Raji (cell line): ENCODE results near the gene ST3GAL3.

Experiments
- POLR2A ChIP-seq: IDR thresholded peaks from 2 replicates; pipeline ENCODE4 v1.6.1; 2011; ENCODE audit warnings: low read depth, low read length, control low read depth; ENCODE audit not compliant: insufficient read depth

The ST3GAL3 gene, protein sequence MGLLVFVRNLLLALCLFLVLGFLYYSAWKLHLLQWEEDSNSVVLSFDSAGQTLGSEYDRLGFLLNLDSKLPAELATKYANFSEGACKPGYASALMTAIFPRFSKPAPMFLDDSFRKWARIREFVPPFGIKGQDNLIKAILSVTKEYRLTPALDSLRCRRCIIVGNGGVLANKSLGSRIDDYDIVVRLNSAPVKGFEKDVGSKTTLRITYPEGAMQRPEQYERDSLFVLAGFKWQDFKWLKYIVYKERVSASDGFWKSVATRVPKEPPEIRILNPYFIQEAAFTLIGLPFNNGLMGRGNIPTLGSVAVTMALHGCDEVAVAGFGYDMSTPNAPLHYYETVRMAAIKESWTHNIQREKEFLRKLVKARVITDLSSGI

DNA sequence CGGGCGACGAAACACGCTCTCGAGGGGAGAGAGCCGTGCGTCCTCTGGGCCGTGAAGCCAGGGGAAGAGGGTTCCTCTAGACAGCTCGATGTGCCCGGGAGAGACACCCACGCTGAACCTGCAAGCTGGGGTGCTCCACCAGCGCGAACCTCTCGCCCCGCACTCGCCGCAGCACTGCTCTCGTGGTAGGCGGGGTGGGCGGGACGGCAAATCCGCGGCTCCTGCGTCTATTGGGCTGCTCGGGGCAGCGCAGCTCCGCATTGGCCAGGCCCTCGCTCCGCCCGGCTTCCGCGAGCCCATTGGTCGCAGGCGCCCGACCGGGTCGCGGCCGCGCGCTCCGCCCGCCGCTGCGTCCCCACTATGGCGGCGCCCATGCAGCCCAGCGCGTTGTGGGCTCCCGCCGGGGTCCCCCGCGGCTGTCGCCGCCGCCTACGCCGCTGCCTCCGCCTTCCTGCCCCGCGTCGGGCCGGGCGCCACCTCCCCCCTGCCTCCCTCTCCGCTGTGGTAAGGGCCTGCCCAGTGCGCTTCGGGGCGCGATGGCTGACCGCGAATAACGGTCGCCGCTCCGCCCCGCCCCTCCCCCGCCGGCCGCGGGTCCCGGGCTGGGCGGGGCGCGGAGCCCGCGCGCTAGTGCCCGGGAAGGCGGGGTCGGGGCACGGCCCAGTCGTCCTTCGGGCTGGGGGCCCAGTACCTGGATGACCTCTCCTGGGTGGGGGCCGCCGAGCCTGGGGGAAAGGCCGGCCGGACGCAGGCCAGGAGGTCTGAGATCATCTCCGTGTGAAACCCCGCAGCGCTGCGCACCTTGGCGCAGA is at the start of gene ST3GAL3:
TSS of gene ST3GAL3 (plus strand) at position 347 of the 812 bp plus-strand sequence. CDS start 28,727 bp downstream, outside the sequence.
- TF ChIP-seq POLR2A = peak; percentile 100

DNA sequence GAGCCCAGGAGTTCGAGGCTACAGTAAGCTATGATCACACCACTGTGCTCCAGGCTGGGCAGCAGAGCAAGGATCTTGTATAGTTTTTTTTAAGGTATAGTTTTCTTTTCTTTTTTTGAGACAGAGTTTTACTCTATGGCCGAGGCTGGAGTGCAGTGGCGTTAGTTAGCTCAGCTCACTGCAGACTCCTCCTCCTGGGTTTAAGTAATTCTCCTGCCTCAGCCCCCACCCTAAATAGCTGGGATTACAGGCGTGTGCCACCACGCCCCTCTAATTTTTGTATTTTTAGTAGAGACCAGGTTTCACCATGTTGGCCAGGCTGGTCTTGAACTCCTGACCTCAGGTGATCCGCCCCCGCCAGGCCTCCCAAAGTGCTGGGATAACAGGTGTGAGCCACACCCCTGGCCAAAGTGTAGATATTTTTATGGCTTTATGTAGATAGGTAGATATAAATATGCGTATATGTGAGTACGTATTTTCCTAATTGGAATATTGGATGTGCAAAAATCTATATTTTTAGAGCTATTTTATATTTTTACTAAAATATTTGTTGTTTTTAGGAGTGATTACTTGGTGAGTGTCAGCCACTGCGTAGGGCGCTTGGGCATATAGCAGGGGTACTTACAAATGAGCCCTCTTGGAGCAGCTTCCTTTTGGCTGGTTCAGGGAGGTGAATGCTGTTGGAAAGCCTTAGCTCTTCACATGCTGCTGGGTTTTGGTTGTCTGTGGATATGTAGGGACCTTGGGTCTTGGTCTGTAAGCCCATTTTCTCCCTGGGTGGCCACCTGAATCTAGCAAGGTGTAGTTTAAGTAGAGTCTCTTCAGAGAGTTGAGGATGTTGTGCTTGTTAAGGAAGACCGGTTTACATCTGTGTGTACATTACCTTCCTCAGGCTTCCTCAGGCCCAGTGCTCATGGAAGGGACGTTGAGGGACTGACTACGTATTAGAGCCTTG is 47.8 kb upstream of the ST3GAL3 start:
- TF ChIP-seq POLR2A = no peak

DNA sequence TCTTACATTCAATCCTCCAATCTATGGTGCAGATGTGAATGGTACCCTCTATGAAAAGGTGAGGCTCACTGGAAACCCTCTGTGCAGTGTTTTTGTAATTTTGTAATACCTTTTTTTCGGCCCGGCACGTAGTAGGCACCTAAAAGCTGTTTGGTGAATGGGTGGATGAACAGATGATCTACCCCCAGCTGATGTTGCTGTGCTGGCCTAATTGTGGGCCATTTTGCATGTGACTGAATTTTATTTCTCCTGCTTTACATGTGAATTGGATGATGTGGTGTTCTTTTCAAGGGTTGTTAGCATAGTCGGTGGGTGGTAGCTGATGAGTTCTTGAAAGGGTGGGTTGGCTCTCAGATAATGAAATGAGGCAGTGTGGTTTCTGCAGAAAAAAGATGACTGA is 47.0 kb upstream of the ST3GAL3 start:
- no peak for TF ChIP-seq POLR2A

DNA sequence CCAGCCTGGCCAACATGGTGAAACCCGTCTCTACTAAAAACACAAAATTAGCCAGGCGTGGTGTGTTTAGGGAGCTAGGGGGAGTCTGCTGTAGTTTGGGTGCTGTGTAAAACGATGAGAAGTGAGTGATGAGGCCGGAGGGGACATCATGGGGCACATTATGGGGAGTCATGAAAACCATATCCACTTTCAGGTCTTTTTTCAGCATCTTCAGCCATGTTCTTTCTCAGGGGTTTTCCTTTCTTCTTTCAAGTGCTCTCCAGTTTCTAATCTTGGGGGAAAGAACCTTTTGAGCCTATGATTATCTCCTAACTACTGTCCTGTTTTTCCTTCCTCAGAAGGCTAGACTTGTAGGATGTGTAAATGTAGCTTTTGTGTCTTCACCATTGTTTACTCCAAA is 43.0 kb upstream of the ST3GAL3 start:
- TF ChIP-seq POLR2A = no peak

DNA sequence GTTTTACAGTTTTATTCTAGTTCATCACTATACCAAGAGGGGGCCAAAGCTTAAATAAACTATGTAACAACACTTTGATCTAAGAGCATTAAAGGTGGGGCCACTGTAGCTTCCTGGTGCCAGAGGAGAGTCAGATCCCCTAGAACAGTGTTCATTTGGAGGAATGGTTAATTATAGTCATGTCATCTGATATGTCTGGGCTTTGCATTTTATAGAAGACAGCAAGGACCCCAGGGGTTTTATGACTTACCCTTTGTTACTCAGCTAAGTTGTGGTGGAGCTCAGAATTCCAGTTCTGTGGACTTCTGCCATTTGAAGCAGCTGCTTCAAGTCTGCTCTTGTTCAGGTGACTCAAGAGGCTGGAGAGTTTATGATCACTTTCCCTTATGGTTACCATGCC is 40.7 kb upstream of the ST3GAL3 start:
- no peak for TF ChIP-seq POLR2A

DNA sequence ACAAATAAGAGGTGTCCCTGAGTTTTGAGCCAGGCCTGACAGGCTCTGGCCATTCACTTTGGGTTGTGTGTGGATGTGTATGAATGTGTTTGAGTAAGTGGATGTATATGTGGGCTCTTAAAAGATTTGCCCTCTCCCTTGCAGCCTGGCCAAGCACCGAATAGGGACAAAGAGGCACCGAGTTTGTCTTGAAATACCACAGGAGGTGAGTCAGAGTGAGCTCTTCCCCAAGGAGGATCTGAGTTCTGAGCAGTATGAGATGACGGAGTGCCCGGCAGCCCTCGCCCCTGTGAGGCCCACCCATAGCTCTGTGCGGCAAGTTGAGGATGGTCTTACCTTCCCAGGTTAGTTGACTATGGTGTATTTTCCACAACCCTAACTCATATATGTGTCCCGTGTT is 38.4 kb upstream of the ST3GAL3 start:
- TF ChIP-seq POLR2A = no peak

DNA sequence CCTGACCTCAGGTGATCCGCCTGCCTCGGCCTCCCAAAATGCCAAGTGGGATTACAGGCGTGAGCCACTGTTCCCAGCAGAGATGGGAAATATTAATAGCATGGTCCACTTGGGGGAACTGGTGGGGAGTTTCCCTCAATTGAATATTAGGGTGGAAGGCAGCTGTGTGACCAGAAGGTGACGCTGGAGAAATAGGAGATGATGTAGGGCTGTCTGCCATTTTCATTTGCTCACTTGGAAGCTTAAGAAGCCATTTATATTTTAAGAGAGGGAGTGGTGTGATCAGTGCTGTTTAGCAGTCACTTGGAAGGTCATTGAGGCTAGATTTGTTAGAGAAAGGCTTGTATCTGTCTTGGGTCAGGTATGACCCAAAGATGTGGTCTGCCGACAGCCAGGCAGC is 37.5 kb upstream of the ST3GAL3 start:
- no peak for TF ChIP-seq POLR2A

DNA sequence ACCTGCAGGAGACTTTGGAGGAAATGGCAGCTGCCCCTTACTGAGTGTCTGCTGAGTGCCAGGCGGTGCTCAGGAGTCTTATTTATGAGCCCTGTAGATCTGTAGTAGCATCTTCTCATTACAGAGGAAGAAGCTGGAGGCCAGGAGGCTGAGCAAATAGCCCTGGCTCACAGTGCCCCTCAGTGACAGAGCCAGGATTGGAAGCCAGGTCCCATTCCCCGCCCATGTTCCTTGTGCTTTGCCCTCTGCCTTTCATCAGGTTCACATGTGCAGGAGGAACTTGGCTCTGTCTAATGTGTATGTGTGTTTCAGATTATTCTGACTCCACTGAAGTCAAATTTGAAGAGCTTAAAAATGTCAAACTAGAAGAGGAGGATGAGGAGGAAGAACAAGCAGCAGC is 36.1 kb upstream of the ST3GAL3 start:
- TF ChIP-seq POLR2A = no peak

DNA sequence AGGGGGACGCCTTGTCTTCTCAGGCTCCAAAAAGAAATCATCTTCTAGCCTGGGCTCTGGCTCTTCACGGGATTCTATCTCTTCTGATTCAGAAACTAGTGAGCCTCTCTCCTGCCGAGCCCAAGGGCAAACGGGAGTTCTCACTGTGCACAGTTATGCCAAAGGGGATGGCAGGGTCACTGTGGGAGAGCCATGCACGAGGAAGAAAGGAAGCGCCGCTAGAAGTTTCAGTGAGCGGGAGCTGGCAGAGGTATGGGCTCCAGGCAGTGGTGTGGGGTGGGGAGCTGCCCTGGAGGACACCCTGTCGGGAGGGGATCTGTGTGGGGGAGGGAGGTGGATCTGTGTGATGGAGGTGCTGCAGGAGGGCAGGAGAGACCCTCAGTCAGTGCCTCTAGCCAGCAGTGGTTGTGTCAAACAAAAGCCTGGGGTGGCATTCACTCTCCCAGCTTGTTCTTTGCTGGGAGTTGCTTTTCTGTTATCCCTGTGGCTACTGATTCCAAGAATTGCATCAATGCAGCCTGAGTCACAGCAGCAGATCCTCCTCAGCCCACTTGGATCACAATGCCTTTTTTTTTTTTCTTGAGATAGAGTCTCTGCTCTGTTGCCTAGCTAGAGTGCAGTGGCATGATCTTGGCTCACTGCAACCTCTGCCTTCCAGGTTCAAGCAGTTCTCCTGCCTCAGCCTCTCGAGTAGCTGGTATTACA is 35.6 kb upstream of the ST3GAL3 start:
- no peak for TF ChIP-seq POLR2A

DNA sequence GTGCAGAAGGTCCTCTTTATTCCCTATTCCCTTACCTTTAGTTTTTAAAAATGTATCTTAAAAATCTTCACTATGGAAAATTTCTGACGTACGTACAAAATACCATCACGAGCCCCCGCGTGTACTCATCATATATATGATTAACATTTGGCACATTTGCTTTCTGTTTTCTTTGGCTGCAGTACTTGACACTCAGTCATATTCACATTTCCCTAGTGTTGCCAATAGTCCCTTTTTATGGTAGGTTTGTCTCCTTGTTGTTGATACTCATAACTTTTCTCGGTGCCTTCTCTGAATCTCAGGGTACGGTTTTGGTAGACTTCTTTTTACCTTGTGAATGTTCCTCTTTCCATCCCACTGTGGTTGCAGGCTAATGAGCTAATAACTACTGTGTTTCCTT is 34.1 kb upstream of the ST3GAL3 start:
- TF ChIP-seq POLR2A = no peak

DNA sequence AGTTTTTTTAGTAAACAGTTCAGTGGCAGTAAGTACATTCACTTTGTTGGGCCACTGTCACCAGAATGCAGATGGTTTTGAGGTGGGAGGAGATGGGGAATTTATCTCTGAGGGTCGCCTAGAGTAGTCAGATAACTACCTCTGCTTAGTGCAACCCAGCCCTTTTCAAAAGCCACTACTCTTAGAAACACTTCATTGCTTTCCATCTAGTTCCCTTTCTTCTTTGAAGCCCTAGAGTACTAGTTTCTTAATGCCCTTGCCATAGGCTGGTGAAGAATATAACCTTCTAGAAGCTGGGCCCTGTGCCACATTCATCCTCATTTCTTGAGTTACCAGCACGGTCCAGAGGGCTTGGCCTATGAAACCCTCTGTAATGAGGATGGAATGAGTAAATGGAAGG is 28.4 kb upstream of the ST3GAL3 start:
- no peak for TF ChIP-seq POLR2A

DNA sequence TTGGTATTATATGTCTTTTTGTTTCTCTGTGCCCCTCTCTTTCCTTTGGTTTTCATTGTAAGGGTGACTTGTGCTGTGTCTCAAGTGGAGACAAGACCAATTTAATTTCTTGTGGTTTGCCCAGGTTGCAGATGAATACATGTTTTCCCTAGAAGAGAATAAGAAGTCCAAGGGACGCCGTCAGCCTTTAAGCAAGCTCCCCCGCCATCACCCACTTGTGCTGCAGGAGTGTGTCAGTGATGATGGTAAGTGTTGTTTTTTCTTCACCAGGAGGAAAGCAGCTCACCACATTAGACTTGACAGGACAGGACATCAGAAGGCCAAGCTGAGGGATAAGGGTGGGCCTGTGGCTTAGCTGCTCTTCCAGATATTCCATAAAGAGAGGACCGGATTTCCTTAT is 23.8 kb upstream of the ST3GAL3 start:
- TF ChIP-seq POLR2A = no peak

DNA sequence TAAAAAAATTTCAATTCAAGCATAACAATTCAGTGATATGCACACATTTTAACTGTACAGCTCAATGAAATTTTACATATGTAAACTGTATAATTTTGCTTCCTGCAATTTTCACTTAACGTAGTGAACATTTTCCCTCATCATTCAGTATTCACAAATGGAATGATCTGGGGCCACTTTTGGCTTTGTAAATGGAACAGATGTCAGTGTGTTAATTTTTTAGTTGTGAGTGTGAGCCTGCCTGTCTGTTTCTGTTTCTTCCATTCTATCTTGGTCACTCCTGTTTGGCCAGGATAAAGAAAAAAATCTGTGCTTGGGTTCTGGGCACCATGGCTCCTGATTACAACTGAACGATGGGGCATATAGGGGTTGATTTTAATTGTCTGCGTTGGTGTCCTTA is 20.5 kb upstream of the ST3GAL3 start:
- no peak for TF ChIP-seq POLR2A

DNA sequence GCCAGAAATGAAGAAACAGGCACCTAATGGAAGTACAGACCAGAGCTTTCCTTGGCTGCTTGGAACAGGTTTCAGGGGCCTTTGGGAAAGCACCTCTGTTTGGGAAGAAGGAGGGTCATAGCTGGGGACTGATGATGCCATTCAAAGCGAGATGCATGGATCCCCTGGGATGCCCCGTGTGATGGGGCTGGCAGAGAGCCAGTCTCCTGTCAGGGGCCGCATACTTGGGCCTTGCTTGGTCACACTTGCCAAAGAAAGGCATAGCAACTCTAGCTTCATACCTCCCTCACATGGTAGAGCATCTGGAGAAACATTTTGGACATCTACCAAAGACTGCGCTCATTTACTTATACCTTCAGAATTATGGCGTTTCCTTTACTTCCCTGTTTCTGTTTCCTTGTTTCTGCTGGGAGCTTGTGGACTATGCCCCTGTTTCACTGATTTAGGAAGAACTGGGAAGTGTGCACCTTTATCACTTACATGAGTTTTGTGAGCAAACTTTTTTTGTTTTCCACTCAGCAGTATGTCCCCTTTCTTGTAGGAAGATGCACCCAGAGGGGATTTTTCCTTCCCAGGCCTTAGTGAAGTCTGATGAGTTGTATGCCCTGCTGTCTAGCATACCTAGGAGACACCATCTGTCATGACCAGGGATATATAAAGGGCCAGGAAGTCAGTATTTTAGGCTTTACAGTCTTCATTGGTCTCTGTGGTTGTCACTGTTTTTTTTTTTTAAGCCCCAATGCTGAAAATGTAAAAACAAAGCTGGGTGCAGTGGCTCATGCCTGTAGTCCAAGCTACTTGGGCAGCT is 19.8 kb upstream of the ST3GAL3 start:
- no peak for TF ChIP-seq POLR2A

DNA sequence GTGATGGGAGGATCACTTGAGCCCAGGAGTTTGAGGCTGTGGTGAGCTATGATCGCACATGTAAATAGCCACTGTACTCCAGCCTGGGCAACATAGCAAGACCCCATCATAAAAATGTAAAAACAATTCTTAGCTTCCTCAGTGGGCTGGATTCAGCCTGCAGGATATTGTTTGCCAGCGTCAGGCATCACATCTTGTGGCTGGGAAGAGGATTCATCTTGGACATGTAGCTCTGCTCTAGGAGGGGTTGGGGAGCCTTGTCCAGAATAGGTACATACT is 19.3 kb upstream of the ST3GAL3 start:
- TF ChIP-seq POLR2A = no peak

DNA sequence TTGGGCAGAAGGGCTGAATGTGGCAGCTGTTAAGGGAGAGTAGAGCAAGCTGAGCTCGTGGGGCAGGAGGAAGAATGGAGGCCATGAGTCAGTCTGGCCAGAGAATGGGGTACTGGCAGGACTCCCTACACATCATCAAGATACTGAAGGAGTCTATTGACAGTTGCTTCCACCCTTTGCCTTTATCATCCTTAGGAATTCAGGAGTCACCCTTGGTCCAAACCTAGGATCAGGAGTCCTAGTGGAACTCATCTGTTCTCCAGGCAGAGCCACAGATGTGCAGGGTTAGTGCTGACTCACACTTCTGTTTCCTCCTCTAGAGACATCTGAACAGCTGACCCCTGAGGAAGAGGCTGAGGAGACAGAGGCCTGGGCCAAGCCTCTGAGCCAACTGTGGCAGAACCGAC is 18.7 kb upstream of the ST3GAL3 start:
- TF ChIP-seq POLR2A = no peak
